ENCODE measurements around the gene ARAP2.

DNA sequence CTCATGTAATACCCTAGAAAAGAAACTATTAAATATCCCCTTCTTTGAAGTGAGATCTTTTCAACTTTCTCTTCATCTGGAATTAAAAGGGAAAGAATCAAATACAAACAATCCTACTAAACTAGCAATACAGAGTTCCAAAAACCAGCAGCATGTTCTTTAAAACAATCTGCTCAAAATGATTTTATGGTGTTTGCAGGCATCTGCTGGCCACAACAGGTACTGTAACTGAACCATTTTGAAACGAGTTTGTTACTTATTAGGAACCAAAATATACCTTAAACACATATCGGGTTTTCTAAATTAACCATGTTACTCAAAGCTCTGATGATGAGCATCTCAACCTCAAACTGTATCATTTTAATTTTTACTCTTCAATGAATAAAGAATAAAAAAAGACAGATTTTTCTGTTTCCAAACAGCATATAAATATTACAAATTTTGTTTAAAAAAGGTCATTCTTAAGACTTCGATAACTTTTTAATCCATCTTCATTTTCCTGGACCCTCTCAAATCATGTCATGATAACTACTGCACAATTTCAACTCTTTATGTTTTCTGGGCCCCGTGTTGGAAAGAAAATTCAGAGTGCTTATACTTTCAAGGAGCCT, 56.5 kb downstream of the ARAP2 start:
- TF ChIP-seq, protein P1, sequence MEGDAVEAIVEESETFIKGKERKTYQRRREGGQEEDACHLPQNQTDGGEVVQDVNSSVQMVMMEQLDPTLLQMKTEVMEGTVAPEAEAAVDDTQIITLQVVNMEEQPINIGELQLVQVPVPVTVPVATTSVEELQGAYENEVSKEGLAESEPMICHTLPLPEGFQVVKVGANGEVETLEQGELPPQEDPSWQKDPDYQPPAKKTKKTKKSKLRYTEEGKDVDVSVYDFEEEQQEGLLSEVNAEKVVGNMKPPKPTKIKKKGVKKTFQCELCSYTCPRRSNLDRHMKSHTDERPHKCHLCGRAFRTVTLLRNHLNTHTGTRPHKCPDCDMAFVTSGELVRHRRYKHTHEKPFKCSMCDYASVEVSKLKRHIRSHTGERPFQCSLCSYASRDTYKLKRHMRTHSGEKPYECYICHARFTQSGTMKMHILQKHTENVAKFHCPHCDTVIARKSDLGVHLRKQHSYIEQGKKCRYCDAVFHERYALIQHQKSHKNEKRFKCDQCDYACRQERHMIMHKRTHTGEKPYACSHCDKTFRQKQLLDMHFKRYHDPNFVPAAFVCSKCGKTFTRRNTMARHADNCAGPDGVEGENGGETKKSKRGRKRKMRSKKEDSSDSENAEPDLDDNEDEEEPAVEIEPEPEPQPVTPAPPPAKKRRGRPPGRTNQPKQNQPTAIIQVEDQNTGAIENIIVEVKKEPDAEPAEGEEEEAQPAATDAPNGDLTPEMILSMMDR (optimal IDR thresholded peaks at IDR 0.05 in 1 of 3, IDR thresholded peaks at IDR 0.05 in 1 of 3, conservative IDR thresholded peaks at IDR 0.05 in 1 of 3; ENCODE audit: extremely low read depth in 1 of 3, insufficient read depth in 2 of 3, low read length in 3 of 3), result peak in 2 of 3 experiments; percentile 49 to 60
- TF ChIP-seq EZH2 (IDR thresholded peaks at IDR 0.05; ENCODE audit: low read length), result no peak

Data from keratinocyte (primary cell).